ENCODE results near the gene TMC5. TPM values are rescaled to one million over a fixed set of nuclear protein-coding genes. Genes with fewer than 3 reads are reported as not detected.
"Not testable (repeated sequence)": the region's sequence is repeated elsewhere in the genome, so short reads cannot be mapped to it uniquely, and the experiment has no call there.

The TMC5 gene
- total RNA-seq, 1 experiment from 2014 or later: 1.2 TPM

DNA sequence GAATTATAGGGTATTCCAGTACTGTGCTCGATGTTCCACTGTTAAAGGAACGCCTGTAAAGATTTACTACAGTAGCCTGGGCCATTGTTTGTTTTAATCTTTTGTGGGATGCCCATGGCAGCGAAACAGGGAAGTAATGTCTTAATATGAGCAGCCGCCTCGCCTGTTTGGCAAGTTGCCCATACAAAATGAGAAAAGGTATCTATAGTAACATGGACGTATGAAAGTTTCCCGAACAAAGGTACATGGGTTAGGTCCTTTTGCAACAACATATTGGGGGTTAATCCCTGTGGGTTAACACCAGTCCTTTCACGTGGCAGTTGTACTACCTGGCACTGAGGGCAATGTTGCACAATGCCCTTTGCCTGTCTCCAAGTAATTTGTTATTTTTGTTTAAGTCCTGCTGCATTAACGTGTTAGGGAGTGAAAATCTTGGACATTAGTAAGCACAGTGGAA lies 21.1 kb upstream of the TMC5 start:
- peaks cover 10 to 11% of the 10 kb centered on the region in 2 experiments for H3K9me3 Mint-ChIP-seq
- Histone ChIP-seq H2AFZ (ENCODE audit: low read length) (no peak overlapping the region), H3K79me1 (ENCODE audit: insufficient read depth, low read depth, low read length, poor library complexity, severe bottlenecking) (no peaks in the 10 kb centered on the region), H3K9ac (ENCODE audit: extremely low read depth, insufficient read length, low read length) (no peak overlapping the region), H3K4me2 (ENCODE audit: insufficient read depth, insufficient read length, low read length) (no peak overlapping the region), H3K27me3 (ENCODE audit: insufficient read depth, low read length) (no peaks in the 10 kb centered on the region), H3T11ph (ENCODE audit: low read length) (no peak overlapping the region), H2BK12ac (ENCODE audit: insufficient read length, low read depth, low read length) (no peak overlapping the region), H3K27ac (ENCODE audit: insufficient read length, low read depth, low read length) (no peak overlapping the region), H3K4me1 (ENCODE audit: insufficient read depth, low read length) (no peaks in the 10 kb centered on the region; the same call in 1 of the 2 replicates), H4K8ac (replicated peaks; ENCODE audit: insufficient read length, low read depth, low read length) (no peak overlapping the region), H3K18ac (ENCODE audit: insufficient read length, low read depth, low read length) (no peak overlapping the region), H4K5ac (ENCODE audit: insufficient read length, low read depth, low read length) (no peak overlapping the region), H2BK5ac (ENCODE audit: insufficient read length, low read length) (no peak overlapping the region), H4K20me1 (ENCODE audit: control insufficient read depth, insufficient read depth, insufficient read length) (no peaks in the 10 kb centered on the region), H2BK120ac (ENCODE audit: low read depth, low read length, poor library complexity, severe bottlenecking) (no peak overlapping the region), H4K91ac (ENCODE audit: insufficient read length, low read depth, low read length) (no peak overlapping the region), H2AK5ac (ENCODE audit: insufficient read length, low read length) (no peak overlapping the region), H2BK20ac (ENCODE audit: low read depth, low read length, poor library complexity, severe bottlenecking) (no peak overlapping the region), H3K23me2 (ENCODE audit: insufficient read length, low read depth, low read length, poor library complexity, severe bottlenecking) (no peaks in the 10 kb centered on the region), H3K9me3 (ENCODE audit: control insufficient read depth, low read depth, low read length) (peaks cover 10% of the 10 kb centered on the region), H3K14ac (ENCODE audit: insufficient read depth, low read length) (no peak overlapping the region), H3K56ac (ENCODE audit: insufficient read length, low read depth, low read length) (no peak overlapping the region), H3K4ac (ENCODE audit: low read depth, low read length) (no peak overlapping the region), H2BK15ac (ENCODE audit: low read depth, low read length) (no peak overlapping the region), H3K23ac (ENCODE audit: insufficient read length, low read depth, low read length) (no peak overlapping the region), H3K79me2 (ENCODE audit: insufficient read depth, low read length) (no peaks in the 10 kb centered on the region)
- no peak for DNase-seq
- TF ChIP-seq, protein P1, sequence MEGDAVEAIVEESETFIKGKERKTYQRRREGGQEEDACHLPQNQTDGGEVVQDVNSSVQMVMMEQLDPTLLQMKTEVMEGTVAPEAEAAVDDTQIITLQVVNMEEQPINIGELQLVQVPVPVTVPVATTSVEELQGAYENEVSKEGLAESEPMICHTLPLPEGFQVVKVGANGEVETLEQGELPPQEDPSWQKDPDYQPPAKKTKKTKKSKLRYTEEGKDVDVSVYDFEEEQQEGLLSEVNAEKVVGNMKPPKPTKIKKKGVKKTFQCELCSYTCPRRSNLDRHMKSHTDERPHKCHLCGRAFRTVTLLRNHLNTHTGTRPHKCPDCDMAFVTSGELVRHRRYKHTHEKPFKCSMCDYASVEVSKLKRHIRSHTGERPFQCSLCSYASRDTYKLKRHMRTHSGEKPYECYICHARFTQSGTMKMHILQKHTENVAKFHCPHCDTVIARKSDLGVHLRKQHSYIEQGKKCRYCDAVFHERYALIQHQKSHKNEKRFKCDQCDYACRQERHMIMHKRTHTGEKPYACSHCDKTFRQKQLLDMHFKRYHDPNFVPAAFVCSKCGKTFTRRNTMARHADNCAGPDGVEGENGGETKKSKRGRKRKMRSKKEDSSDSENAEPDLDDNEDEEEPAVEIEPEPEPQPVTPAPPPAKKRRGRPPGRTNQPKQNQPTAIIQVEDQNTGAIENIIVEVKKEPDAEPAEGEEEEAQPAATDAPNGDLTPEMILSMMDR (conservative IDR thresholded peaks at IDR 0.05): no peak
- H3K27me3 Mint-ChIP-seq (ENCODE audit: low read depth): no peaks in the 10 kb centered on the region; the same call in 1 of the 2 replicates
- no peak overlapping the region for H3K4me3 Mint-ChIP-seq
- WGBS (ENCODE audit: extremely low coverage, insufficient read length, low lambda C conversion rate): no CpG with 5 or more reads among the region's 9 CpGs
- peaks cover 16 to 22% of the 10 kb centered on the region in 2 experiments for H3K4me1 Mint-ChIP-seq
- peaks cover 5 to 10% (median 8%) of the 10 kb centered on the region in 3 experiments; a peak in 6 of 7 replicates for H3K36me3 Mint-ChIP-seq (ENCODE audit: insufficient read depth in 1 of 3, low read depth in 3 of 3)
- H3K27ac Mint-ChIP-seq: no peak overlapping the region

- H3K36me3 Mint-ChIP-seq (ENCODE audit: insufficient read depth in 1 of 3, low read depth in 3 of 3): peaks cover 11 to 18% (median 12%) of the 10 kb centered on the region in 3 experiments
- not testable (repeated sequence) for H3K4me3 Mint-ChIP-seq
Observed at GRCh38 chr16:19397373-19397772, 20.3 kb upstream of the TMC5 start.

More at GRCh38 chr16:19397373-19397772, 20.3 kb upstream of the TMC5 start:
- not testable (repeated sequence) for H3K4me2 ChIP-seq (ENCODE audit: insufficient read depth, insufficient read length, low read length); H4K8ac ChIP-seq (replicated peaks; ENCODE audit: insufficient read length, low read depth, low read length); H3K27ac Mint-ChIP-seq; H3K79me1 ChIP-seq (ENCODE audit: insufficient read depth, low read depth, low read length, poor library complexity, severe bottlenecking); H2BK15ac ChIP-seq (ENCODE audit: low read depth, low read length); H2AFZ ChIP-seq (ENCODE audit: low read length); H2BK120ac ChIP-seq (ENCODE audit: low read depth, low read length, poor library complexity, severe bottlenecking); H4K5ac ChIP-seq (ENCODE audit: insufficient read length, low read depth, low read length); H3K4ac ChIP-seq (ENCODE audit: low read depth, low read length); H2AK5ac ChIP-seq (ENCODE audit: insufficient read length, low read length); H3K27me3 Mint-ChIP-seq (ENCODE audit: low read depth); H2BK5ac ChIP-seq (ENCODE audit: insufficient read length, low read length); H3K14ac ChIP-seq (ENCODE audit: insufficient read depth, low read length); H3K18ac ChIP-seq (ENCODE audit: insufficient read length, low read depth, low read length); H3K79me2 ChIP-seq (ENCODE audit: insufficient read depth, low read length); H3K23ac ChIP-seq (ENCODE audit: insufficient read length, low read depth, low read length); H4K20me1 ChIP-seq (ENCODE audit: control insufficient read depth, insufficient read depth, insufficient read length); H3T11ph ChIP-seq (ENCODE audit: low read length); DNase-seq; H3K23me2 ChIP-seq (ENCODE audit: insufficient read length, low read depth, low read length, poor library complexity, severe bottlenecking); H3K27me3 ChIP-seq (ENCODE audit: insufficient read depth, low read length); H3K56ac ChIP-seq (ENCODE audit: insufficient read length, low read depth, low read length); H3K4me1 ChIP-seq (ENCODE audit: insufficient read depth, low read length); H4K91ac ChIP-seq (ENCODE audit: insufficient read length, low read depth, low read length); H2BK20ac ChIP-seq (ENCODE audit: low read depth, low read length, poor library complexity, severe bottlenecking); H3K27ac ChIP-seq (ENCODE audit: insufficient read length, low read depth, low read length); H2BK12ac ChIP-seq (ENCODE audit: insufficient read length, low read depth, low read length); H3K9ac ChIP-seq (ENCODE audit: extremely low read depth, insufficient read length, low read length)
- H3K4me1 Mint-ChIP-seq: peaks cover 16 to 22% of the 10 kb centered on the region in 2 experiments
- WGBS (ENCODE audit: extremely low coverage, insufficient read length, low lambda C conversion rate): no CpG with 5 or more reads among the region's 2 CpGs
- H3K9me3 Mint-ChIP-seq: peaks cover 18 to 19% of the 10 kb centered on the region in 2 experiments
- peaks cover 14% of the 10 kb centered on the region for H3K9me3 ChIP-seq (ENCODE audit: control insufficient read depth, low read depth, low read length)
